ENCODE results near the gene ZNF136.
A peak's percentile ranks its signal among the peaks of the same experiment; 100 is the strongest.

ZNF136 gene

GRCh38 chr19:12162882-12163806 lies at the start of gene ZNF136:
Gene ZNF136, plus strand, starts transcription at chr19:12163096. Its CDS starts 108 bp downstream, at chr19:12163204.
- DNase-seq (ENCODE audit: low read depth, low spot score) = peak; percentile 81

- DNase-seq (ENCODE audit: low read depth, low spot score) = no peak
Observed at GRCh38 chr19:12113121-12113520, 49.8 kb upstream of the ZNF136 start.

GRCh38 chr19:12117201-12117970 lies 45.5 kb upstream of the ZNF136 start:
- DNase-seq (ENCODE audit: low read depth, low spot score) = no peak

GRCh38 chr19:12126707-12127106 lies 36.2 kb upstream of the ZNF136 start:
- DNase-seq (ENCODE audit: low read depth, low spot score) = no peak

GRCh38 chr19:12133069-12133468 lies 29.8 kb upstream of the ZNF136 start:
- no peak for DNase-seq (ENCODE audit: low read depth, low spot score)

- DNase-seq (ENCODE audit: low read depth, low spot score) = no peak
Observed at GRCh38 chr19:12137221-12137940, 25.5 kb upstream of the ZNF136 start.

GRCh38 chr19:12139269-12139668 lies 23.6 kb upstream of the ZNF136 start:
- DNase-seq (ENCODE audit: low read depth, low spot score) = no peak

GRCh38 chr19:12139885-12140544 lies 22.9 kb upstream of the ZNF136 start, which contains the start of gene ZNF20:
Gene ZNF20, minus strand, starts transcription at chr19:12140350. Its CDS starts 168 bp downstream, at chr19:12140182.
- peak; percentile 80 for DNase-seq (ENCODE audit: low read depth, low spot score)

GRCh38 chr19:12140545-12141404 lies 22.1 kb upstream of the ZNF136 start:
- peak; percentile 74 for DNase-seq (ENCODE audit: low read depth, low spot score)

GRCh38 chr19:12141405-12141736 lies 21.5 kb upstream of the ZNF136 start:
- no peak for DNase-seq (ENCODE audit: low read depth, low spot score)

- DNase-seq (ENCODE audit: low read depth, low spot score) = no peak
Observed at GRCh38 chr19:12145348-12145747, 17.5 kb upstream of the ZNF136 start.

GRCh38 chr19:12155324-12155860 lies 7.5 kb upstream of the ZNF136 start:
- no peak for DNase-seq (ENCODE audit: low read depth, low spot score)

- DNase-seq (ENCODE audit: low read depth, low spot score) = no peak
Observed at GRCh38 chr19:12156223-12157058, 6.5 kb upstream of the ZNF136 start, which contains the start of gene ZNF625. Gene ZNF625, minus strand, starts transcription at chr19:12156734. Its CDS starts 176 bp downstream, at chr19:12156558.

GRCh38 chr19:12159773-12160414 lies 3.0 kb upstream of the ZNF136 start:
- DNase-seq (ENCODE audit: low read depth, low spot score) = no peak

- no peak for DNase-seq (ENCODE audit: low read depth, low spot score)
Observed at GRCh38 chr19:12162513-12162881, 399 bp upstream of the ZNF136 start.

- no peak for DNase-seq (ENCODE audit: low read depth, low spot score)
Observed at GRCh38 chr19:12163826-12164225, 930 bp downstream of the ZNF136 start.

GRCh38 chr19:12166626-12167025 lies 3.7 kb downstream of the ZNF136 start:
- DNase-seq (ENCODE audit: low read depth, low spot score) = no peak

GRCh38 chr19:12180377-12180776 lies 17.5 kb downstream of the ZNF136 start:
- DNase-seq (ENCODE audit: low read depth, low spot score) = no peak

GRCh38 chr19:12187625-12188024 lies 24.7 kb downstream of the ZNF136 start:
- no peak for DNase-seq (ENCODE audit: low read depth, low spot score)
